ENCODE data around the gene ZNF536. TPM values are rescaled to one million over a fixed set of nuclear protein-coding genes. Genes with fewer than 3 reads are reported as not detected.

Gene ZNF536
- total and polyA plus RNA-seq, 9 of the 15 experiments (the other 6 are each of a cell fraction or from before 2014, with no cell fraction given): not detected

GRCh38 chr19:30448386-30449077 is 76.3 kb downstream of the ZNF536 start:
- no peak for FAIRE-seq
- ATAC-seq: no peak
- CTCF ChIA-PET (ENCODE audit: low intra/inter-chr PET ratio): no interaction called here
- Histone ChIP-seq H2AFZ (ENCODE audit: low read depth, low read length) (no peak overlapping the region), H3K27ac (ENCODE audit: extremely low read depth, low read depth, low read length) (no peak overlapping the region), H3K9ac (ENCODE audit: insufficient read depth in 1 of 2, low read depth in 2 of 2, low read length in 2 of 2) (no peak overlapping the region), H3K4me1 (replicated peaks in 1 of 2; ENCODE audit: control insufficient read depth in 2 of 2, insufficient read depth in 2 of 2, low read length in 2 of 2) (peaks cover 0 to 7% of the 10 kb centered on the region in 2 experiments; a peak in 1 of 5 replicates), H3K4me2 (ENCODE audit: insufficient read depth, low read length) (no peak overlapping the region), H3K9me1 (ENCODE audit: control insufficient read depth, insufficient read depth, low read length) (no peaks in the 10 kb centered on the region), H4K20me1 (replicated peaks; ENCODE audit: control insufficient read depth, insufficient read depth, low read length) (no peaks in the 10 kb centered on the region; the same call in 1 of the 2 replicates), H3K36me3 (ENCODE audit: control insufficient read depth, insufficient read depth, low read length) (no peaks in the 10 kb centered on the region), H3K4me3 (no peak overlapping the region), H3K9me3 (replicated peaks; ENCODE audit: control insufficient read depth, insufficient read depth, low read depth, low read length) (no peaks in the 10 kb centered on the region), H3K79me2 (ENCODE audit: control insufficient read depth, insufficient read depth, low read length) (no peaks in the 10 kb centered on the region), H3K27me3 (ENCODE audit: control insufficient read depth in 2 of 2, insufficient read depth in 2 of 2, low read length in 2 of 2) (peaks cover 26 to 59% of the 10 kb centered on the region in 2 experiments; a peak in 4 of 5 replicates)
- no peak for DNase-seq (ENCODE audit: extremely low read depth in 1 of 4, low spot score in 3 of 4)
- 0% methylated on average over 9 of the region's 9 CpGs for WGBS (ENCODE audit: insufficient coverage, low coverage, missing lambda C conversion rate)
- in situ Hi-C loops (cut with MboI) (no loop called here), intact Hi-C loops (cut with micrococcal nuclease) (no loop called here)
- TF ChIP-seq SRSF9 (IDR thresholded peaks at IDR 0.05; ENCODE audit: borderline replicate concordance, low read depth, low read length) (no peak), ZNF12 (CRISPR knock-in tag; IDR thresholded peaks at IDR 0.05) (no peak), EWSR1 (IDR thresholded peaks at IDR 0.05; ENCODE audit: borderline replicate concordance, low read depth, partially characterized antibody) (no peak), RBM17 (IDR thresholded peaks at IDR 0.05; ENCODE audit: borderline replicate concordance, low read depth, low read length) (no peak), XRCC3 (IDR thresholded peaks at IDR 0.05) (no peak)
- BruUV-seq (replicated peaks): no TSS peak
- POLR2A ChIA-PET: no interaction called here
